Pancreas (tissue), 10 donors: Measurements from ENCODE around the gene ABTB2. TPM values are rescaled to one million over a fixed set of nuclear protein-coding genes. Genes with fewer than 3 reads are reported as not detected.

ENCODE experiments used
- ATAC-seq, 4 donors: fragments of 200-7000 bp; cut with Tn5 transposase; one replicate each; pipeline versions ENCODE4 v1.8.0 to v1.9.1; 2020; ENCODE audit warnings: mild to moderate bottlenecking in 4 of 4, moderate library complexity in 4 of 4
- DNase-seq, 6 donors: peaks; one replicate each; pipeline ENCODE4 v3.0.0-alpha.2; 2020
- FAIRE-seq: peaks from 2 replicates; lab custom pipeline; 2012; peaks lifted over from hg19 to GRCh38; lab: Jason Lieb, UNC
- H3K27ac ChIP-seq, 4 donors: fragments of 200-600 bp; sonication (generic); 1 replicate in 3 of 4; 2 replicates in 1 of 4; pipeline versions ENCODE4 v1.5.0 to v1.8.0; 2020
- H3K27me3 ChIP-seq, 4 donors: fragments of 200-600 bp; one replicate each; pipeline ENCODE4 v1.8.0; 2021
- H3K36me3 ChIP-seq, 3 donors: fragments of 200-600 bp; sonication (generic) in 1 of 3; one replicate each; pipeline versions ENCODE4 v1.5.0 to v1.8.0; 2020 to 2021
- H3K4me1 ChIP-seq, 3 donors: fragments of 200-600 bp; one replicate each; pipeline ENCODE4 v1.8.0; 2021
- H3K4me3 ChIP-seq, 4 donors: fragments of 200-600 bp; sonication (generic) in 2 of 4; one replicate each; pipeline versions ENCODE4 v1.5.0 to v1.8.0; 2020 to 2021
- H3K9me3 ChIP-seq, 4 donors: fragments of 200-600 bp; one replicate each; pipeline ENCODE4 v1.8.0; 2021
- CTCF ChIP-seq, 4 donors: fragments of 200-600 bp; sonication (generic) in 3 of 4; IDR thresholded peaks; one replicate each; pipeline versions ENCODE4 v1.5.0 to v1.8.0; 2021; ENCODE audit warnings: antibody characterized with exemption in 4 of 4
- WGBS, 2 donors: extraction: QIAGEN DNeasy Blood & Tissue Kit; methylation state at CpG; one replicate each; pipeline ENCODE4 v1.1.7; 2013; 5-methylcytosine and 5-hydroxymethylcytosine counted together
- intact Hi-C, 3 donors: fragments of 100-400 bp; cut with DNase I; formaldehyde crosslinking; loops; one replicate each; pipeline versions ENCODE4 v1.11.1 to v1.14.2; 2022
- polyA plus RNA-seq, 2 donors: library from polyadenylated mRNA; stranded (reverse); fragments of 200-250 nt; gene quantifications; one replicate each; pipeline ENCODE4 v1.2.3, GENCODE V29; 2013
- total RNA-seq, 6 donors: library from RNA; stranded (reverse); fragmentation: NEBNext Ultra II Directional in 4 of 6; extraction: Animal tissue kit (Norgen Biotek cat#: 25700) in 4 of 6; gene quantifications; one replicate each; pipeline versions ENCODE4 v1.2.1 to v1.2.4, GENCODE V29; 2021 to 2023
- donor health status: healthy with polysubstance abuse.
- donor health status: DM: no; HTN: no; CAD: no; lungs with moderate emphysema.
- donor health status: DM: no; HTN: no; CAD: no.
- donor health status: control.
- donor health status: control.
- donor health status: Bipolar disorder and iron deficiency.
- donor health status: DM: yes; HTN: yes; CAD: no.
- donor health status: DM: no; HTN: no; CAD: no.
- donor health status: DM: no; HTN: no; CAD: no.
- donor health status: DM: yes; HTN: yes; CAD: no.

ABTB2 gene
- total and polyA plus RNA-seq, 8 donors: 0.63 to 4.4 (median 1.9) TPM

- H3K4me1 ChIP-seq: no peaks in the 10 kb centered on the region
- DNase-seq: no peak
- intact Hi-C loops: no loop called here
- TF ChIP-seq CTCF (IDR thresholded peaks at IDR 0.05): no peak
- H3K4me3 ChIP-seq: no peak overlapping the region
- ATAC-seq: no peak
- no peak overlapping the region for H3K27ac ChIP-seq
- H3K36me3 ChIP-seq: no peaks in the 10 kb centered on the region
- H3K27me3 ChIP-seq: no peaks in the 10 kb centered on the region
- no peak for FAIRE-seq
- 76 to 79% methylated on average over 6 of the region's 6 CpGs for WGBS, 2 donors
- no peaks in the 10 kb centered on the region for H3K9me3 ChIP-seq
Observed at GRCh38 chr11:34180040-34180813, 177.6 kb downstream of the ABTB2 start.

- no peak overlapping the region for H3K27ac ChIP-seq
- TF ChIP-seq CTCF (IDR thresholded peaks at IDR 0.05): no peak
- H3K36me3 ChIP-seq: no peaks in the 10 kb centered on the region
- no peak overlapping the region for H3K4me3 ChIP-seq
- no peaks in the 10 kb centered on the region for H3K27me3 ChIP-seq
- no peaks in the 10 kb centered on the region for H3K9me3 ChIP-seq
- FAIRE-seq (no peak), ATAC-seq (no peak), DNase-seq (no peak)
- 84 to 88% methylated on average over 9 of the region's 9 CpGs for WGBS, 2 donors
- H3K4me1 ChIP-seq: no peaks in the 10 kb centered on the region
- intact Hi-C loops: loop anchor here in 2 of 3 donors (5.0 to 10.0 kb wide), 2 partner anchors 178 to 186 kb away; partner anchors contain the start of gene ABTB2 (in 1 of the 2)
Observed at GRCh38 chr11:34179026-34179675, 178.7 kb downstream of the ABTB2 start.

- Histone ChIP-seq H3K4me1 (no peaks in the 10 kb centered on the region), H3K27me3 (no peaks in the 10 kb centered on the region), H3K27ac (no peak overlapping the region), H3K9me3 (no peaks in the 10 kb centered on the region), H3K4me3 (no peak overlapping the region), H3K36me3 (no peaks in the 10 kb centered on the region)
- 91 to 94% methylated on average over 10 of the region's 10 CpGs for WGBS, 2 donors
- ATAC-seq: no peak
- no peak for TF ChIP-seq CTCF (IDR thresholded peaks at IDR 0.05)
- intact Hi-C loops: loop anchor here in 2 of 3 donors (5.0 to 10.0 kb wide), 2 partner anchors 179 to 186 kb away; partner anchors contain the start of gene ABTB2 (in 1 of the 2)
- no peak for DNase-seq
- FAIRE-seq: no peak
Observed at GRCh38 chr11:34178209-34178821, 179.5 kb downstream of the ABTB2 start.

GRCh38 chr11:34176751-34177209 lies 181.0 kb downstream of the ABTB2 start:
- 12 to 25% methylated on average over 2 of the region's 2 CpGs for WGBS, 2 donors
- ATAC-seq (no peak), DNase-seq (no peak), FAIRE-seq (no peak)
- H3K9me3 ChIP-seq: no peaks in the 10 kb centered on the region
- no peaks in the 10 kb centered on the region for H3K4me1 ChIP-seq
- no peak overlapping the region for H3K27ac ChIP-seq
- no peak overlapping the region for H3K4me3 ChIP-seq
- no peaks in the 10 kb centered on the region for H3K27me3 ChIP-seq
- no peak for TF ChIP-seq CTCF (IDR thresholded peaks at IDR 0.05)
- intact Hi-C loops: loop anchor here in 2 of 3 donors (5.0 to 10.0 kb wide), 2 partner anchors 181 to 188 kb away; partner anchors contain the start of gene ABTB2 (in 1 of the 2)
- no peaks in the 10 kb centered on the region for H3K36me3 ChIP-seq
